ENCODE measurements around the gene IL1RAPL1.

The IL1RAPL1 gene

GRCh38 chrX:28576117-28576516 is 11.1 kb upstream of the IL1RAPL1 start:
- in situ Hi-C loops (cut with MboI; ENCODE audit: low sequenced_read_pairs, unreplicated experiment): no loop called here
- no peak for TF ChIP-seq CTCF (IDR thresholded peaks at IDR 0.05; ENCODE audit: borderline replicate concordance, control extremely low read depth, extremely low read depth, insufficient read depth, missing control alignments)
- no peak for DNase-seq (ENCODE audit: low spot score)

DNA sequence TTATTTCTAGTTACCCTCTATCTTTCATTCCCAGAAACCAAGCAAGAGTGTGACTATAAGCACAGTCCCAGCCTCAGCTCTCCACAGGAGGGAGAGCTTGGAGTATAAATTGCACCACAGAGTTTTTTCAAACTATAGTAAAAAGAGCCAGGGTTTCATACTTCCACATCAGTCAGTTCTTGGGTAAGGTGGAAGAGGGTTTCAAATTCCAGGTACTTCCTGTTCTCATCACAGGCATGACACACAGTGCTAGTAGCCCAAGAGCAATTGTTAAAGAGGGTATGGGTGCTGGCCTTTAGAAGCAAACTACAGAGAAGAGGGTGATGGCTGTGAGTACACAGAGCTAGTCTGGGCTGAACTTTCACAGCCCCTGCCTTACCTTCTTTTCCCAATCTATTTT is 5.7 kb upstream of the IL1RAPL1 start:
- TF ChIP-seq CTCF (IDR thresholded peaks at IDR 0.05; ENCODE audit: borderline replicate concordance, control extremely low read depth, extremely low read depth, insufficient read depth, missing control alignments): no peak
- no peak for DNase-seq (ENCODE audit: low spot score)
- in situ Hi-C loops (cut with MboI; ENCODE audit: low sequenced_read_pairs, unreplicated experiment): no loop called here

- in situ Hi-C loops (cut with MboI; ENCODE audit: low sequenced_read_pairs, unreplicated experiment): no loop called here
- TF ChIP-seq CTCF (IDR thresholded peaks at IDR 0.05; ENCODE audit: borderline replicate concordance, control extremely low read depth, extremely low read depth, insufficient read depth, missing control alignments): no peak
- no peak for DNase-seq (ENCODE audit: low spot score)
Observed at GRCh38 chrX:28582511-28582910, 4.7 kb upstream of the IL1RAPL1 start.

DNA sequence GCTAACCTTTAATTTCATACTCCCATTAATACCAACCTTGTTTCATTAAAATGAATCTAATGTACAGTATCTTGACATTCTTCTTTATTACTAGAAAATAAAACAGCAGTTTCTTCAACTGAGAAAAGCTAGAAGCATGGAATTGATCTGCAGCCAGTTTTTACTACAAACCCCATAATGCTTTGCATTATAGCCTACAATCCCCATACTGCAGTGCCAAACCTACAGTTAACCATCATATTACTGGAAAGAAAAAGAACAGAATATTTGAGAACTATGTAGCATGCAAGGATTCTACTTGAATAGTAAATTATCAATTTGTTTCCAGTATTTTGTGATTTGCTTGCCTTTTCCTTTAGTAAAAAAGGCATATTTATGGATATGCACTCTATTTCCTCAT is 3.2 kb upstream of the IL1RAPL1 start:
- no peak for DNase-seq (ENCODE audit: low spot score)
- TF ChIP-seq CTCF (IDR thresholded peaks at IDR 0.05; ENCODE audit: borderline replicate concordance, control extremely low read depth, extremely low read depth, insufficient read depth, missing control alignments): no peak
- in situ Hi-C loops (cut with MboI; ENCODE audit: low sequenced_read_pairs, unreplicated experiment): no loop called here

GRCh38 chrX:28585767-28586166 is 1.5 kb upstream of the IL1RAPL1 start:
- TF ChIP-seq CTCF (IDR thresholded peaks at IDR 0.05; ENCODE audit: borderline replicate concordance, control extremely low read depth, extremely low read depth, insufficient read depth, missing control alignments): no peak
- in situ Hi-C loops (cut with MboI; ENCODE audit: low sequenced_read_pairs, unreplicated experiment): no loop called here
- no peak for DNase-seq (ENCODE audit: low spot score)

- in situ Hi-C loops (cut with MboI; ENCODE audit: low sequenced_read_pairs, unreplicated experiment): no loop called here
- no peak for DNase-seq (ENCODE audit: low spot score)
Observed at GRCh38 chrX:28586286-28586685, 960 bp upstream of the IL1RAPL1 start.

More at GRCh38 chrX:28586286-28586685, 960 bp upstream of the IL1RAPL1 start:
- TF ChIP-seq CTCF (IDR thresholded peaks at IDR 0.05; ENCODE audit: borderline replicate concordance, control extremely low read depth, extremely low read depth, insufficient read depth, missing control alignments): no peak

All from GM13976 (cell line).